GM12878 (cell line): Measurements from ENCODE around the gene MEIOB. TPM values are rescaled to one million over a fixed set of nuclear protein-coding genes. Genes with fewer than 3 reads are reported as not detected.

Experiments
- ATAC-seq: fragments of 200-7000 bp; cut with Tn5 transposase; 3 replicates; pipeline ENCODE4 v1.9.1; 2020; ENCODE audit warnings: mild to moderate bottlenecking, moderate library complexity
- BruUV-seq: library from RNA; stranded (reverse); fragments of 400-500 nt; replicated peaks from 2 replicates; lab custom pipeline; 2021; lab: Mats Ljungman, UMichigan
- CTCF ChIA-PET: fragments of 300-600 bp; sonication (Branson Sonifier 250); formaldehyde crosslinking; extraction: SDS; loops from one replicate; lab custom pipeline; 2021; ENCODE audit warnings: inconsistent platforms; lab: Yijun Ruan, JAX
- POLR2A ChIA-PET: fragments of 350-600 bp; formaldehyde crosslinking; extraction: SDS; loops from one replicate; lab custom pipeline; 2021; ENCODE audit warnings: inconsistent platforms; lab: Charles Lee
- RAD21 ChIA-PET: fragments of 300-600 bp; sonication (Branson Sonifier 250); formaldehyde crosslinking; loops from one replicate; lab custom pipeline; 2023; ENCODE audit warnings: antibody characterized with exemption; ENCODE audit not compliant: unreplicated experiment; lab: Charles Lee
- SMC1A ChIA-PET: fragments of 300-600 bp; sonication (Branson Sonifier 250); formaldehyde crosslinking; loops from one replicate; lab custom pipeline; 2023; ENCODE audit not compliant: unreplicated experiment, uncharacterized antibody; lab: Charles Lee
- DNase-seq: peaks from one replicate; pipeline ENCODE4 v3.0.0-alpha.2; 2011; ENCODE audit warnings: low read depth, low spot score
- FAIRE-seq: peaks from 3 replicates; lab custom pipeline; 2011; peaks lifted over from hg19 to GRCh38; lab: Jason Lieb, UNC
- H2AFZ ChIP-seq: 2 replicates; pipeline ENCODE4 v1.6.0; 2011; ENCODE audit warnings: low read depth, low read length, control low read depth; ENCODE audit not compliant: control insufficient read depth
- H3K27ac ChIP-seq: 2 replicates; pipeline ENCODE4 v1.5.1; 2011; ENCODE audit warnings: control low read depth; ENCODE audit not compliant: control insufficient read depth, insufficient read depth
- H3K27me3 ChIP-seq, 2 experiments: replicated peaks in 1 of 2; 2 replicates each; pipeline versions ENCODE4 v1.6.0 to v1.6.1; 2011; ENCODE audit warnings: low read length in 1 of 2; ENCODE audit not compliant: control insufficient read depth in 2 of 2, insufficient read depth in 2 of 2
- H3K36me3 ChIP-seq, 2 experiments: 2 replicates each; pipeline ENCODE4 v1.5.1; 2011; ENCODE audit warnings: low read length in 1 of 2; ENCODE audit not compliant: control insufficient read depth in 2 of 2, insufficient read depth in 2 of 2
- H3K4me1 ChIP-seq: 2 replicates; pipeline ENCODE4 v1.6.1; 2011; ENCODE audit warnings: mild to moderate bottlenecking, low read length, moderate library complexity, mixed read lengths; ENCODE audit not compliant: control insufficient read depth, insufficient read depth
- H3K4me2 ChIP-seq: 2 replicates; pipeline ENCODE4 v1.6.0; 2011; ENCODE audit warnings: control low read depth; ENCODE audit not compliant: control insufficient read depth, insufficient read depth
- H3K4me3 ChIP-seq: fragments of 200-600 bp; sonication (generic); 2 replicates; pipeline ENCODE4 v1.5.1; 2016
- H3K79me2 ChIP-seq: 2 replicates; pipeline ENCODE4 v1.6.0; 2011; ENCODE audit warnings: low read length; ENCODE audit not compliant: control insufficient read depth, insufficient read depth
- H3K9ac ChIP-seq: 2 replicates; pipeline ENCODE4 v1.8.0; 2011; ENCODE audit warnings: low read length, control low read depth, mixed read lengths; ENCODE audit not compliant: control insufficient read depth, insufficient read depth
- H3K9me3 ChIP-seq: replicated peaks from 3 replicates; pipeline ENCODE4 v1.5.1; 2011; ENCODE audit warnings: mild to moderate bottlenecking, low read length; ENCODE audit not compliant: control insufficient read depth, insufficient read depth
- H4K20me1 ChIP-seq: 2 replicates; pipeline ENCODE4 v1.6.0; 2011; ENCODE audit not compliant: control insufficient read depth, insufficient read depth
- DPF2 ChIP-seq: fragments of 450-650 bp; IDR thresholded peaks from 2 replicates; pipeline ENCODE4 v1.6.1; 2017; ENCODE audit warnings: mild to moderate bottlenecking
- ESRRA ChIP-seq: IDR thresholded peaks from 2 replicates; pipeline ENCODE4 v1.6.1; 2012; ENCODE audit warnings: mild to moderate bottlenecking, low read length, improper control_type of control experiment
- MLLT1 ChIP-seq: fragments of 450-650 bp; IDR thresholded peaks from 2 replicates; pipeline ENCODE4 v1.6.1; 2016; ENCODE audit warnings: mild to moderate bottlenecking
- PAX5 ChIP-seq: IDR thresholded peaks from 2 replicates; pipeline ENCODE4 v1.6.1; 2011; ENCODE audit warnings: low read depth, low read length, borderline replicate concordance
- PAX8 ChIP-seq: fragments of 450-650 bp; IDR thresholded peaks from 2 replicates; pipeline ENCODE4 v1.6.1; 2017; ENCODE audit warnings: mild to moderate bottlenecking, moderate library complexity
- SMAD1 ChIP-seq: fragments of 450-650 bp; IDR thresholded peaks from 2 replicates; pipeline ENCODE4 v1.6.1; 2018; ENCODE audit warnings: mild to moderate bottlenecking, low read depth; ENCODE audit not compliant: partially characterized antibody
- SUPT20H ChIP-seq: IDR thresholded peaks from 2 replicates; pipeline ENCODE4 v1.6.1; 2011; ENCODE audit warnings: low read depth, mild to moderate bottlenecking, low read length, moderate library complexity, borderline replicate concordance; ENCODE audit not compliant: control insufficient read depth
- SUZ12 ChIP-seq: fragments of 200-600 bp; sonication (generic); IDR thresholded peaks from one replicate; pipeline ENCODE4 v1.6.1; 2018; ENCODE audit warnings: antibody characterized with exemption, mild to moderate bottlenecking; ENCODE audit not compliant: unreplicated experiment
- YBX1 ChIP-seq: fragments of 450-650 bp; IDR thresholded peaks from 2 replicates; pipeline ENCODE4 v1.6.1; 2016; ENCODE audit warnings: antibody characterized with exemption
- ZBED1 ChIP-seq: IDR thresholded peaks from 2 replicates; pipeline ENCODE4 v1.6.1; 2016; ENCODE audit warnings: borderline replicate concordance
- ZNF622 ChIP-seq: fragments of 450-650 bp; IDR thresholded peaks from 2 replicates; pipeline ENCODE4 v1.6.1; 2017; ENCODE audit warnings: mild to moderate bottlenecking, inconsistent platforms
- ZZZ3 ChIP-seq: IDR thresholded peaks from 2 replicates; pipeline ENCODE4 v1.6.1; 2011; ENCODE audit warnings: low read depth; ENCODE audit not compliant: control insufficient read depth, insufficient read length
- WGBS: methylation state at CpG from one replicate; pipeline ENCODE4 v1.1.6; 2016; ENCODE audit warnings: low lambda C conversion rate; ENCODE audit not compliant: insufficient replicate concordance, insufficient coverage; ENCODE audit errors: missing lambda C conversion rate; 5-methylcytosine and 5-hydroxymethylcytosine counted together
- in situ Hi-C: fragments of 300-500 bp; cut with MboI; formaldehyde crosslinking; loops from 9 replicates; pipeline ENCODE4 v1.14.3; 2018; ENCODE audit warnings: mixed read lengths
- intact Hi-C: fragments of 100-400 bp; cut with micrococcal nuclease; formaldehyde crosslinking; loops from one replicate; pipeline ENCODE4 v1.14.2; 2022; ENCODE audit not compliant: unreplicated experiment
- polyA plus RNA-seq, 11 experiments: library from polyadenylated mRNA; depleted of rRNA in 4 of 11; unstranded in 6 of 11; stranded (reverse) in 5 of 11; fragments of >200 nt; fragmentation: Nextera tagmentation in 4 of 11; fragmentation: Illumina TruSeq in 1 of 11; extraction: Ambion mirVana in 4 of 11; extraction: Trizol in 1 of 11; gene quantifications; 1 replicate in 1 of 11; 2 replicates in 10 of 11; pipeline versions ENCODE4 v1.2.1 to v1.2.3, GENCODE V29; 2011 to 2016; ENCODE audit warnings: inconsistent platforms in 2 of 11, missing spikeins in 2 of 11, low read depth in 1 of 11
- total RNA-seq, 4 experiments: library from RNA; depleted of rRNA in 3 of 4; stranded (reverse); fragments of >200 nt in 3 of 4; fragmentation: Illumina TruSeq in 1 of 4; extraction: Trizol in 1 of 4; gene quantifications; 2 replicates each; pipeline versions ENCODE4 v1.2.1 to v1.2.3, GENCODE V29; 2013 to 2021

MEIOB gene
- total and polyA plus RNA-seq, 10 of the 15 experiments (the other 5 are each of a cell fraction or from before 2014, with no cell fraction given), result 0.04 to 0.26 (median 0.09) TPM; not detected in 5

GRCh38 chr16:1890024-1890707 lies 18.2 kb upstream of the MEIOB start:
- ChIA-PET CTCF (no interaction called here), POLR2A (no interaction called here), SMC1A (interaction anchor here (0.6 to 1.0 kb wide), 2 partner anchors 31 to 115 kb away, joined by 3 read pairs; no protein-coding TSS in a partner anchor), RAD21 (interaction anchor here (0.5 kb wide), 1 partner anchor 175 kb away, joined by 3 read pairs; no protein-coding TSS in a partner anchor)
- intact Hi-C loops (no loop called here), in situ Hi-C loops (no loop called here)
- Histone ChIP-seq H3K36me3 (no peaks in the 10 kb centered on the region), H3K27me3 (no peaks in the 10 kb centered on the region; a peak in 2 of 4 replicates), H3K79me2 (no peaks in the 10 kb centered on the region), H3K4me2 (no peak overlapping the region), H3K27ac (no peak overlapping the region), H3K4me3 (no peak overlapping the region), H2AFZ (no peak overlapping the region), H3K9ac (no peak overlapping the region), H4K20me1 (no peaks in the 10 kb centered on the region), H3K9me3 (no peaks in the 10 kb centered on the region), H3K4me1 (no peaks in the 10 kb centered on the region)
- no TSS peak for BruUV-seq
- ATAC-seq (no peak), DNase-seq (no peak), FAIRE-seq (no peak)
- WGBS, result 35% methylated on average over 16 of the region's 16 CpGs
- TF ChIP-seq DPF2 (no peak), ZZZ3 (no peak), SUZ12 (no peak), ESRRA (no peak), MLLT1 (no peak), ZNF622 (no peak), YBX1 (no peak), PAX5 (no peak), ZBED1 (no peak), SMAD1 (no peak), PAX8 (no peak), SUPT20H (no peak)
